Kidney (tissue), 14 donors: ENCODE data around the gene PRKCE. TPM values are rescaled to one million over a fixed set of nuclear protein-coding genes. Genes with fewer than 3 reads are reported as not detected.

ENCODE experiments used
- DNase-seq, 5 donors: peaks; one replicate each; pipeline ENCODE4 v3.0.0-alpha.2; 2013 to 2020
- FAIRE-seq: peaks from 2 replicates; lab custom pipeline; 2012; peaks lifted over from hg19 to GRCh38; lab: Jason Lieb, UNC
- H3K27ac ChIP-seq, 2 donors: one replicate each; pipeline ENCODE4 v1.7.0; 2013; ENCODE audit warnings: low read depth in 2 of 2, low read length in 2 of 2, inconsistent platforms in 1 of 2
- H3K27me3 ChIP-seq: one replicate; pipeline ENCODE4 v1.7.1; 2013; ENCODE audit warnings: low read length, inconsistent platforms; ENCODE audit not compliant: control insufficient read depth, insufficient read depth
- H3K36me3 ChIP-seq, 3 donors: one replicate each; pipeline versions ENCODE4 v1.7.0 to v1.7.1; 2013; ENCODE audit warnings: low read length in 3 of 3, control low read depth in 1 of 3, inconsistent platforms in 1 of 3; ENCODE audit not compliant: insufficient read depth in 3 of 3, control insufficient read depth in 2 of 3
- H3K4me1 ChIP-seq, 3 donors: one replicate each; pipeline versions ENCODE4 v1.7.0 to v1.7.1; 2013; ENCODE audit warnings: low read length in 3 of 3, inconsistent platforms in 1 of 3, low read depth in 1 of 3; ENCODE audit not compliant: control insufficient read depth in 2 of 3, insufficient read depth in 2 of 3
- H3K4me3 ChIP-seq, 3 donors: one replicate each; pipeline versions ENCODE4 v1.7.0 to v1.8.1; 2013; ENCODE audit warnings: low read length in 3 of 3, control low read depth in 1 of 3, inconsistent platforms in 1 of 3
- H3K9ac ChIP-seq, 3 donors: one replicate each; pipeline versions ENCODE4 v1.7.0 to v1.7.1; 2013; ENCODE audit warnings: low read length in 3 of 3, control low read depth in 1 of 3, inconsistent platforms in 1 of 3
- H3K9me3 ChIP-seq, 3 donors: one replicate each; pipeline versions ENCODE4 v1.7.0 to v1.7.1; 2013; ENCODE audit warnings: low read length in 3 of 3, control low read depth in 1 of 3, inconsistent platforms in 1 of 3; ENCODE audit not compliant: control insufficient read depth in 2 of 3, insufficient read depth in 1 of 3
- intact Hi-C: fragments of 100-400 bp; cut with DNase I; formaldehyde crosslinking; loops from one replicate; pipeline ENCODE4 v1.11.1; 2022
- polyA plus RNA-seq: library from polyadenylated mRNA; stranded (reverse); fragments of 350-450 nt; fragmentation: Illumina TruSeq; extraction: RNeasy Lipid Tissue Mini Kit (QIAGEN cat#74804); gene quantifications from one replicate; pipeline ENCODE4 v1.2.3, GENCODE V29; 2014; ENCODE audit warnings: low read depth, low replicate concordance; ENCODE audit not compliant: insufficient read depth
- total RNA-seq: library from RNA; stranded (reverse); fragmentation: NEBNext Ultra II Directional; extraction: Animal tissue kit (Norgen Biotek cat#: 25700); gene quantifications from one replicate; pipeline ENCODE4 v1.2.1, GENCODE V29; 2021
- TF ChIP-seq, protein P1 (sequence below): IDR thresholded peaks from 3 replicates; pipeline ENCODE4 v1.5.1; 2012; ENCODE audit warnings: mild to moderate bottlenecking, moderate library complexity, borderline replicate concordance; ENCODE audit not compliant: insufficient read depth; ENCODE audit errors: extremely low read depth
- donor health status: control.
- donor health status: control.
- donor health status: control.
- donor health status: control.
- donor health status: control.
- donor health status: DM: yes; HTN: yes; CAD: no.
- donor health status: Normal renal cell carcinoma (clear cell type).

PRKCE gene
- total and polyA plus RNA-seq, 2 donors from 2014 or later = 11.1 to 27.3 TPM

DNA sequence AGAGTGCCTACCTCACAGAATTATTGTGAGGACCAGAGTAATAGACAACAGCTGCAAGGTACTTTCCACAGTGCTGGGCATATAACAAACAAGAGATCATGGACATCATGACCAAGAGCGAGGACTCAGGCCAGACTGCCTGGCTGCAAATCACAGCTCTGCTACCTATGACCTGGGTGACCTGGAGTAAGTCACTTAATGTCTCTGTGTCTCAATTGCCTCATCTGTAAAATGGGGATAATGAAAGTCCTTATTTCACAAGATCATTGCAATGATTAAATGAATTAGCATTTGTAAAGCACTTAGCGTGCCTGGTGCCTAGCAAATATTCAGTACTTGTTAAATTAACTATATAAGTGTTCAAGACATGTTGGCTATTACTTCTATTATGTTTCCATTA is 59.7 kb downstream of the PRKCE start:
- TF ChIP-seq, protein P1, sequence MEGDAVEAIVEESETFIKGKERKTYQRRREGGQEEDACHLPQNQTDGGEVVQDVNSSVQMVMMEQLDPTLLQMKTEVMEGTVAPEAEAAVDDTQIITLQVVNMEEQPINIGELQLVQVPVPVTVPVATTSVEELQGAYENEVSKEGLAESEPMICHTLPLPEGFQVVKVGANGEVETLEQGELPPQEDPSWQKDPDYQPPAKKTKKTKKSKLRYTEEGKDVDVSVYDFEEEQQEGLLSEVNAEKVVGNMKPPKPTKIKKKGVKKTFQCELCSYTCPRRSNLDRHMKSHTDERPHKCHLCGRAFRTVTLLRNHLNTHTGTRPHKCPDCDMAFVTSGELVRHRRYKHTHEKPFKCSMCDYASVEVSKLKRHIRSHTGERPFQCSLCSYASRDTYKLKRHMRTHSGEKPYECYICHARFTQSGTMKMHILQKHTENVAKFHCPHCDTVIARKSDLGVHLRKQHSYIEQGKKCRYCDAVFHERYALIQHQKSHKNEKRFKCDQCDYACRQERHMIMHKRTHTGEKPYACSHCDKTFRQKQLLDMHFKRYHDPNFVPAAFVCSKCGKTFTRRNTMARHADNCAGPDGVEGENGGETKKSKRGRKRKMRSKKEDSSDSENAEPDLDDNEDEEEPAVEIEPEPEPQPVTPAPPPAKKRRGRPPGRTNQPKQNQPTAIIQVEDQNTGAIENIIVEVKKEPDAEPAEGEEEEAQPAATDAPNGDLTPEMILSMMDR = no peak
- intact Hi-C loops = no loop called here

DNA sequence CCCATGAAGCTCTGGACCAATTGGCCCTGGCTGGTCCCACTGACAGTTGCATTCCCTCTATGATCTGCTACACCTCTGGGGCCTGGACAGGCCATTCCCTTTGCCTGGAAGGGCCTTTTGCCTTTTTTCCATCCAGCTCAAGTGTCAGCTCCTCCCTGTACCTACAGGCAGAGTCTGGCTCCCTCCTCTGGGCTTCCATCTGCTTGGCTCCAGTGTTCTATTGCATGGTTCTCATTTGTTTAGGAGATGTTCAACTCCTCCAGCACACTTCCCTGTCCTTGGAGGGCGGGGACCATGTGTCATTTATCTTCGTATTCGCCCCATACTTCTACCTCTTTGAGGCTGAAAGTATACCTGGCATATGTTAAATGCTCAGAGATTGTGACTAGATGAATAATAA is 61.1 kb downstream of the PRKCE start:
- Histone ChIP-seq H3K9me3 (no peaks in the 10 kb centered on the region), H3K36me3 (no peaks in the 10 kb centered on the region), H3K27me3 (no peaks in the 10 kb centered on the region), H3K9ac (no peak overlapping the region), H3K4me3 (no peak overlapping the region), H3K27ac (no peak overlapping the region), H3K4me1 (no peaks in the 10 kb centered on the region)
- FAIRE-seq = no peak
- TF ChIP-seq, protein P1 = no peak
- intact Hi-C loops = no loop called here
- peak in 1 of 5 donors; percentile 11 for DNase-seq

More for the DNA sequence above, 59.7 kb downstream of the PRKCE start:
- Histone ChIP-seq H3K27me3 (no peaks in the 10 kb centered on the region), H3K36me3 (no peaks in the 10 kb centered on the region), H3K9me3 (no peaks in the 10 kb centered on the region), H3K27ac (no peak overlapping the region), H3K4me1 (no peaks in the 10 kb centered on the region), H3K9ac (no peak overlapping the region), H3K4me3 (no peak overlapping the region)
- DNase-seq (no peak), FAIRE-seq (no peak)

DNA sequence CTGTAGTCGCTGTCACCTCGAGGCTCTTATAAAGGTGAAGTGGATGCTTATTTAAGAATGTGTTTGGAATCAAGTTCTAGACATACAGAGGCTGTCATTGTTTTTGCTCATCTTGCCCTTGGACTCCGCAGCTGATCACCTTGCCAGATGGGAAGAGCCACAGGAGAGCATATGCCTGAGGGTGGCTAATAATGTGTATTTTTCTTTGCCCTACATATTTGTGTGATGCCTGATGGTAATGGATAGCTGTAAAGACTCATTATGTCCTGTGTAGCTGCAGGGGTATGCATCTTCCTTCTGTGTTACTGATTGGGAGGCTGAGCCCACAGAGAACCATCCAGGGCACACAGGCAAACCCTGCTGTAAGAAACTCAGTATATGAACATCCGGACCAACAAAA is 61.7 kb downstream of the PRKCE start:
- Histone ChIP-seq H3K27ac (no peak overlapping the region), H3K4me3 (no peak overlapping the region), H3K9me3 (no peaks in the 10 kb centered on the region), H3K4me1 (no peaks in the 10 kb centered on the region), H3K36me3 (no peaks in the 10 kb centered on the region), H3K9ac (no peak overlapping the region), H3K27me3 (no peaks in the 10 kb centered on the region)
- DNase-seq (no peak), FAIRE-seq (no peak)
- intact Hi-C loops = no loop called here
- TF ChIP-seq, protein P1 = no peak

DNA sequence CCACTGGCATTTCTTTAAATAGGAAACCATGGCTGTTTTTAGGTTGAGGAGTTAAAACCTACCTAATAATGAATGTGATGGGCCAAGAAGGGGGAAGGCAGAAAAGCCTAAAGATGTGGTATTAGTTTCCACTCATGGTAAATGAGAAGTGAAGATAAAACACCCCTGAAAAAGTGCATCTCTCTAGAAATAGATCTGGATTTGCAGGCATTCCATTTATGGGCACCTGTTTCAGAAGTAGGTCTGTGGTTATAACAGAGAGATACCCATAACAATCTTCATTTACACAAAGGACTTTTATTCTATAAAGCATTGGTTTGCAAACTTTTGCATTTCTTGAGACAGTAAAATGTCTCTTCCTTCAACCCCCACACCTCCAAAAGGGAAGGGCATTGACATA is 62.1 kb downstream of the PRKCE start:
- TF ChIP-seq, protein P1 = no peak
- no peak overlapping the region for H3K9ac ChIP-seq
- H3K4me1 ChIP-seq = no peaks in the 10 kb centered on the region
- DNase-seq (no peak), FAIRE-seq (no peak)
- no peaks in the 10 kb centered on the region for H3K36me3 ChIP-seq
- intact Hi-C loops = no loop called here
- H3K27ac ChIP-seq = no peak overlapping the region
- no peaks in the 10 kb centered on the region for H3K27me3 ChIP-seq
- H3K9me3 ChIP-seq = no peaks in the 10 kb centered on the region
- H3K4me3 ChIP-seq = no peak overlapping the region
